ENCODE data around the gene HTR2C. TPM values are rescaled to one million over a fixed set of nuclear protein-coding genes. Genes with fewer than 3 reads are reported as not detected.
"Not testable (repeated sequence)": the region's sequence is repeated elsewhere in the genome, so short reads cannot be mapped to it uniquely, and the experiment has no call there.

The HTR2C gene
- total and polyA plus RNA-seq, 7 donors = not detected

- no peak for TF ChIP-seq POLR2A (IDR thresholded peaks at IDR 0.05)
- TF ChIP-seq POLR2AphosphoS5 (IDR thresholded peaks at IDR 0.05) = no peak
- TF ChIP-seq CTCF (IDR thresholded peaks at IDR 0.05) = no peak
- no peak for TF ChIP-seq EP300 (IDR thresholded peaks at IDR 0.05)
- no peaks in the 10 kb centered on the region for H3K9me3 ChIP-seq
- 49 to 56% methylated on average over 2 of the region's 2 CpGs for WGBS, 2 donors
- H3K27ac ChIP-seq = no peak overlapping the region
- no peaks in the 10 kb centered on the region for H3K27me3 ChIP-seq
- no peaks in the 10 kb centered on the region for H3K36me3 ChIP-seq
- intact Hi-C loops (cut with DNase I) = no loop called here
- DNase-seq = no peak
- no peaks in the 10 kb centered on the region for H3K4me1 ChIP-seq
- no peak overlapping the region for H3K4me3 ChIP-seq
Measured at GRCh38 chrX:114619874-114620273, 36.0 kb downstream of the HTR2C start.

GRCh38 chrX:114626323-114626722 lies 42.4 kb downstream of the HTR2C start:
- intact Hi-C loops (cut with DNase I) = no loop called here
- no peak for DNase-seq
- H3K4me3 ChIP-seq = no peak overlapping the region
- TF ChIP-seq POLR2AphosphoS5 (IDR thresholded peaks at IDR 0.05) (no peak), POLR2A (IDR thresholded peaks at IDR 0.05) (no peak), EP300 (IDR thresholded peaks at IDR 0.05) (no peak), CTCF (IDR thresholded peaks at IDR 0.05) (no peak)
- H3K4me1 ChIP-seq = no peaks in the 10 kb centered on the region
- H3K9me3 ChIP-seq = no peaks in the 10 kb centered on the region
- H3K36me3 ChIP-seq = no peaks in the 10 kb centered on the region
- H3K27ac ChIP-seq = no peak overlapping the region
- H3K27me3 ChIP-seq = no peaks in the 10 kb centered on the region

GRCh38 chrX:114635986-114636385 lies 52.1 kb downstream of the HTR2C start:
- no peaks in the 10 kb centered on the region for H3K4me1 ChIP-seq
- no peaks in the 10 kb centered on the region for H3K36me3 ChIP-seq
- no peak overlapping the region for H3K4me3 ChIP-seq
- intact Hi-C loops (cut with DNase I) = no loop called here
- no peaks in the 10 kb centered on the region for H3K9me3 ChIP-seq
- DNase-seq = no peak
- H3K27me3 ChIP-seq = no peaks in the 10 kb centered on the region
- TF ChIP-seq POLR2AphosphoS5 (IDR thresholded peaks at IDR 0.05) = no peak
- no peak for TF ChIP-seq POLR2A (IDR thresholded peaks at IDR 0.05)
- no peak for TF ChIP-seq CTCF (IDR thresholded peaks at IDR 0.05)
- TF ChIP-seq EP300 (IDR thresholded peaks at IDR 0.05) = no peak
- no peak overlapping the region for H3K27ac ChIP-seq
- 71 to 85% methylated on average over 1 of the region's 1 CpG for WGBS, 2 donors

- Histone ChIP-seq H3K27ac (no peak overlapping the region), H3K27me3 (no peaks in the 10 kb centered on the region), H3K36me3 (no peaks in the 10 kb centered on the region), H3K9me3 (no peaks in the 10 kb centered on the region), H3K4me3 (no peak overlapping the region), H3K4me1 (no peaks in the 10 kb centered on the region)
- intact Hi-C loops (cut with DNase I) = no loop called here
- TF ChIP-seq CTCF (IDR thresholded peaks at IDR 0.05) (no peak), POLR2A (IDR thresholded peaks at IDR 0.05) (no peak), POLR2AphosphoS5 (IDR thresholded peaks at IDR 0.05) (no peak), EP300 (IDR thresholded peaks at IDR 0.05) (no peak)
- no peak for DNase-seq
Measured at GRCh38 chrX:114650351-114650750, 66.5 kb downstream of the HTR2C start.

- no peak overlapping the region for H3K4me3 ChIP-seq
- H3K27ac ChIP-seq = no peak overlapping the region
- H3K27me3 ChIP-seq = no peaks in the 10 kb centered on the region
- intact Hi-C loops (cut with DNase I) = no loop called here
- H3K4me1 ChIP-seq = no peaks in the 10 kb centered on the region
- H3K9me3 ChIP-seq = no peaks in the 10 kb centered on the region
- H3K36me3 ChIP-seq = no peaks in the 10 kb centered on the region
- no peak for TF ChIP-seq EP300 (IDR thresholded peaks at IDR 0.05)
- no peak for TF ChIP-seq POLR2AphosphoS5 (IDR thresholded peaks at IDR 0.05)
- DNase-seq = no peak
- WGBS, 2 donors = 75 to 77% methylated on average over 2 of the region's 2 CpGs
Measured at GRCh38 chrX:114675365-114675764, 91.5 kb downstream of the HTR2C start.

- H3K27ac ChIP-seq; H3K27me3 ChIP-seq; H3K4me3 ChIP-seq; H3K9me3 ChIP-seq; H3K4me1 ChIP-seq; DNase-seq; intact Hi-C loops (cut with DNase I); H3K36me3 ChIP-seq: not testable (repeated sequence)
- 87% methylated on average over 14 to 15 of the region's 17 CpGs for WGBS, 2 donors
Measured at GRCh38 chrX:114700533-114700932, 116.6 kb downstream of the HTR2C start.

All from sigmoid colon (tissue), 7 donors.